Stomach (tissue), 4 donors: ENCODE measurements around the gene LIAS.

Experiments used
- CTCF ChIP-seq, 7 experiments: fragments of 450-650 bp in 4 of 7; fragments of 200-600 bp in 3 of 7; sonication (generic) in 3 of 7; IDR thresholded peaks; one replicate each; pipeline ENCODE4 v1.5.1; 2016 to 2019; ENCODE audit warnings: antibody characterized with exemption in 7 of 7, control low read depth in 2 of 7, mild to moderate bottlenecking in 1 of 7
- EP300 ChIP-seq: sonication (generic); formaldehyde crosslinking; IDR thresholded peaks from one replicate; pipeline ENCODE4 v1.6.1; 2017; ENCODE audit warnings: antibody characterized with exemption
- POLR2A ChIP-seq, 4 donors: fragments of 450-650 bp; IDR thresholded peaks; one replicate each; pipeline ENCODE4 v1.6.1; 2016; ENCODE audit warnings: antibody characterized with exemption in 4 of 4, control low read depth in 2 of 4, mild to moderate bottlenecking in 1 of 4, moderate library complexity in 1 of 4
- POLR2AphosphoS5 ChIP-seq, 3 donors: sonication (generic); formaldehyde crosslinking; IDR thresholded peaks; one replicate each; pipeline ENCODE4 v1.6.1; 2016; ENCODE audit warnings: antibody characterized with exemption in 3 of 3

- TF ChIP-seq CTCF (IDR thresholded peaks at IDR 0.05) (peak in 5 of 7 experiments; percentile 76 to 86 (median 82)), POLR2A (IDR thresholded peaks at IDR 0.05) (no peak), EP300 (no peak), POLR2AphosphoS5 (IDR thresholded peaks at IDR 0.05) (peak in 1 of 3 donors; percentile 52)
Measured at GRCh38 chr4:39469429-39470077, 10.7 kb downstream of the LIAS start.
